Measurements from ENCODE around the gene TNIK. TPM values are rescaled to one million over a fixed set of nuclear protein-coding genes. Genes with fewer than 3 reads are reported as not detected.
"Not testable (repeated sequence)": the region's sequence is repeated elsewhere in the genome, so short reads cannot be mapped to it uniquely, and the experiment has no call there.

The TNIK gene
- total RNA-seq, 2 experiments from 2014 or later = 27.0 to 28.8 TPM

DNA sequence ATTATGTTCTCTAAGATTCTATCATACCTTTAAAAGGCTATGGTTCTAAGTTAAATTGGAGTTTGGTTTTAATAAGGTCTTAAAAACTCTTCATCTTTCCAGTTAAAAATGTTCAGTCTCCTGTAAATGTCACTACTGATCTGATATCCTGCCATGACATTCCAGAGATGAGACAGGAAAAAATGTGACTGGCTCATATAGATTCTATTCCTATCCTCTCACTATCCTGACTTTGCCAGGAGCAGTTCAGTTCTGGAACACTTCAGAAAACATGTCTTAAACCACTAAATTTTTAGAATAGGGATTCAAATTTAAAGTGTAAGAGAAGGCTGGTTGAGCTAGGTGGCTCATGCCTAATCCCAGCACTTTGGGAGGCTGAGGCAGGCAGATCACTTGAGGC lies 170.9 kb downstream of the TNIK start:
- H3K9me3 Mint-ChIP-seq = no peaks in the 10 kb centered on the region
- H3K27me3 Mint-ChIP-seq (ENCODE audit: low read depth) = no peaks in the 10 kb centered on the region
- intact Hi-C loops (cut with micrococcal nuclease) = loop anchor here (10.0 kb wide), 1 partner anchor 816 kb away; no protein-coding TSS in a partner anchor
- no peak overlapping the region for H3K4me3 Mint-ChIP-seq
- H3K27ac Mint-ChIP-seq = no peak overlapping the region
- CTCF ChIA-PET = interaction anchor here (0.6 kb wide), 1 partner anchor 188 kb away, joined by 3 read pairs; no protein-coding TSS in a partner anchor
- no peak for DNase-seq
- no peaks in the 10 kb centered on the region for H3K36me3 Mint-ChIP-seq (ENCODE audit: low read depth)
- peaks cover 59% of the 10 kb centered on the region for H3K4me1 Mint-ChIP-seq (ENCODE audit: low read depth)

DNA sequence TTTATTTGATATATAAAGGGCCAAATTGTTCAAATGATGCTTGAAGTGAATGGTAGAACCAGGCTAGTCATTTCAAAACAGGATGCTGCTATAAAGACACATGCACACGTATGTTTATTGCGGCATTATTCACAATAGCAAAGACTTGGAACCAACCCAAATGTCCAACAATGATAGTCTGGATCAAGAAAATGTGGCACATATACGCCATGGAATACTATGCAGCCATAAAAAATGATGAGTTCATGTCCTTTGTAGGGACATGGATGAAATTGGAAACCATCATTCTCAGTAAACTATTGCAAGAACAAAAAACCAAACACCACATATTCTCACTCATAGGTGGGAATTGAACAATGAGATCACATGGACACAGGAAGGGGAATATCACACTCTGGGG lies 172.4 kb downstream of the TNIK start:
- peaks cover 64% of the 10 kb centered on the region for H3K4me1 Mint-ChIP-seq (ENCODE audit: low read depth)
- not testable (repeated sequence) for DNase-seq; H3K36me3 Mint-ChIP-seq (ENCODE audit: low read depth); H3K27ac Mint-ChIP-seq; H3K4me3 Mint-ChIP-seq; H3K9me3 Mint-ChIP-seq; H3K27me3 Mint-ChIP-seq (ENCODE audit: low read depth)
- intact Hi-C loops (cut with micrococcal nuclease) = loop anchor here (1.0 to 10.0 kb wide), 4 partner anchors 63 to 817 kb away; partner anchors contain the start of gene TNIK
- CTCF ChIA-PET = interaction anchor here (0.6 kb wide), 1 partner anchor 10 kb away, joined by 3 read pairs; no protein-coding TSS in a partner anchor

GRCh38 chr3:171286580-171287249 lies 173.5 kb downstream of the TNIK start:
- peak overlapping the region; percentile 15 for H3K27ac Mint-ChIP-seq
- intact Hi-C loops (cut with micrococcal nuclease) = loop anchor here (1.0 to 10.0 kb wide), 4 partner anchors 62 to 818 kb away; partner anchors contain the start of gene TNIK
- CTCF ChIA-PET = no interaction called here
- no peaks in the 10 kb centered on the region for H3K36me3 Mint-ChIP-seq (ENCODE audit: low read depth)
- H3K4me3 Mint-ChIP-seq = no peak overlapping the region
- no peaks in the 10 kb centered on the region for H3K9me3 Mint-ChIP-seq
- H3K27me3 Mint-ChIP-seq (ENCODE audit: low read depth) = no peaks in the 10 kb centered on the region
- peaks cover 66% of the 10 kb centered on the region for H3K4me1 Mint-ChIP-seq (ENCODE audit: low read depth)
- no peak for DNase-seq

- peak overlapping the region; percentile 56 for H3K27ac Mint-ChIP-seq
Observed at GRCh38 chr3:171285287-171285686, 174.9 kb downstream of the TNIK start.

DNA sequence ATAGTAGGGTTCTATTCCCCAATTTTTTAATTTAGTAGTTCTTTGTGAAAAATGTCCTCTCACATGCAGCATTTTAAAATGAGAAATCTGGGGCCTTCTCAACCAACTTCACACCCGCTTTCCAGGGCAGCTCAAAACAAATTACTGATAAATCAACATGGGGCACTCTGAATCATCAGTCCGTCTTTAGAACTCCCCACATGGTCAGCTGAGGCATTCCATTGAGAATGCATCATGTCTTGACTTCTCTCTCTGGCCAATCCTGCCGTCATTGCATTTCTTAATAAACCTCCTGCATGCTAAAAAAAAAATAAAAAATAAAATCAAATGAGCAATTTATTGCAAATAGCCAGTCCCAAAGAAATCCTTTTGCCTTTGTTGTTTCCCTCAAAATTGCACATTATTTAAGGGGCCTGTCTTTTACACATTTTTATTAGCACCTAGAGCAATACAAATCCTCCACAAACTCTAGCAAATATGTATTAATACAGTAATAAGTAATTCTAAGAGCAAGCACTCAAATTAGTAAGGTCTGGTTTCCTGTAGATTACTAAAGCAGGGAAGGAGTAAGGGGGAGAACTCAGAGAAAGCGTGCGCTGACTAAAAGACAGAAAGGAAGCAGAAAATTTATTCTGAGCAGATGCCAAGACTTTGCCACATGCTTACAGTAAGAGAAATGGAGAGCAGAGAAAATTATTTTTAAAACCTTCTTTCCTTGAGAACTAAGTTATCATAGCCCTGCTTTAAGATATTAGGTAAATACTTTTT lies 175.7 kb downstream of the TNIK start:
- Mint-ChIP-seq H3K4me1 (ENCODE audit: low read depth) (peaks cover 66% of the 10 kb centered on the region), H3K27me3 (ENCODE audit: low read depth) (no peaks in the 10 kb centered on the region), H3K4me3 (peak overlapping the region; percentile 22), H3K27ac (peak overlapping the region; percentile 76), H3K9me3 (no peaks in the 10 kb centered on the region), H3K36me3 (ENCODE audit: low read depth) (no peaks in the 10 kb centered on the region)
- intact Hi-C loops (cut with micrococcal nuclease) = loop anchor here (1.0 to 10.0 kb wide), 7 partner anchors 10 to 820 kb away; no protein-coding TSS in a partner anchor
- DNase-seq = peak; percentile 55
- CTCF ChIA-PET = interaction anchor here (0.7 to 1.5 kb wide), 4 partner anchors 10 to 98 kb away, joined by 3 to 7 read pairs (median 4); no protein-coding TSS in a partner anchor

More at GRCh38 chr3:171285287-171285686, 174.9 kb downstream of the TNIK start:
- Mint-ChIP-seq H3K4me3 (no peak overlapping the region), H3K27me3 (ENCODE audit: low read depth) (no peaks in the 10 kb centered on the region), H3K36me3 (ENCODE audit: low read depth) (no peaks in the 10 kb centered on the region), H3K9me3 (no peaks in the 10 kb centered on the region), H3K4me1 (ENCODE audit: low read depth) (peaks cover 61% of the 10 kb centered on the region)
- intact Hi-C loops (cut with micrococcal nuclease) = loop anchor here (10.0 kb wide), 1 partner anchor 820 kb away; no protein-coding TSS in a partner anchor
- DNase-seq = no peak
- CTCF ChIA-PET = interaction anchor here (0.6 to 1.5 kb wide), 4 partner anchors 11 to 82 kb away, joined by 3 to 7 read pairs (median 4); no protein-coding TSS in a partner anchor

GRCh38 chr3:171283848-171284222 lies 176.4 kb downstream of the TNIK start:
- Mint-ChIP-seq H3K4me3 (no peak overlapping the region), H3K9me3 (no peaks in the 10 kb centered on the region), H3K27ac (no peak overlapping the region), H3K4me1 (ENCODE audit: low read depth) (peaks cover 69% of the 10 kb centered on the region), H3K36me3 (ENCODE audit: low read depth) (peaks cover 1% of the 10 kb centered on the region), H3K27me3 (ENCODE audit: low read depth) (no peaks in the 10 kb centered on the region)
- DNase-seq = no peak
- CTCF ChIA-PET = interaction anchor here (0.7 kb wide), 1 partner anchor 97 kb away, joined by 3 read pairs; no protein-coding TSS in a partner anchor
- intact Hi-C loops (cut with micrococcal nuclease) = loop anchor here (1.0 to 10.0 kb wide), 7 partner anchors 10 to 821 kb away; no protein-coding TSS in a partner anchor

- H3K27me3 Mint-ChIP-seq (ENCODE audit: low read depth) = no peaks in the 10 kb centered on the region
Observed at GRCh38 chr3:171283183-171283847, 176.9 kb downstream of the TNIK start.

GRCh38 chr3:171282041-171282440 lies 178.2 kb downstream of the TNIK start:
- CTCF ChIA-PET = no interaction called here
- Mint-ChIP-seq H3K27ac (no peak overlapping the region), H3K36me3 (ENCODE audit: low read depth) (peaks cover 1% of the 10 kb centered on the region), H3K27me3 (ENCODE audit: low read depth) (no peaks in the 10 kb centered on the region), H3K4me1 (ENCODE audit: low read depth) (peaks cover 77% of the 10 kb centered on the region), H3K4me3 (no peak overlapping the region), H3K9me3 (no peaks in the 10 kb centered on the region)
- DNase-seq = no peak
- intact Hi-C loops (cut with micrococcal nuclease) = loop anchor here (10.0 kb wide), 1 partner anchor 823 kb away; no protein-coding TSS in a partner anchor

More at GRCh38 chr3:171283183-171283847, 176.9 kb downstream of the TNIK start:
- Mint-ChIP-seq H3K36me3 (ENCODE audit: low read depth) (peaks cover 1% of the 10 kb centered on the region), H3K9me3 (no peaks in the 10 kb centered on the region), H3K4me3 (no peak overlapping the region), H3K4me1 (ENCODE audit: low read depth) (peaks cover 70% of the 10 kb centered on the region), H3K27ac (no peak overlapping the region)
- no peak for DNase-seq
- CTCF ChIA-PET = no interaction called here
- intact Hi-C loops (cut with micrococcal nuclease) = loop anchor here (10.0 kb wide), 1 partner anchor 821 kb away; no protein-coding TSS in a partner anchor

DNA sequence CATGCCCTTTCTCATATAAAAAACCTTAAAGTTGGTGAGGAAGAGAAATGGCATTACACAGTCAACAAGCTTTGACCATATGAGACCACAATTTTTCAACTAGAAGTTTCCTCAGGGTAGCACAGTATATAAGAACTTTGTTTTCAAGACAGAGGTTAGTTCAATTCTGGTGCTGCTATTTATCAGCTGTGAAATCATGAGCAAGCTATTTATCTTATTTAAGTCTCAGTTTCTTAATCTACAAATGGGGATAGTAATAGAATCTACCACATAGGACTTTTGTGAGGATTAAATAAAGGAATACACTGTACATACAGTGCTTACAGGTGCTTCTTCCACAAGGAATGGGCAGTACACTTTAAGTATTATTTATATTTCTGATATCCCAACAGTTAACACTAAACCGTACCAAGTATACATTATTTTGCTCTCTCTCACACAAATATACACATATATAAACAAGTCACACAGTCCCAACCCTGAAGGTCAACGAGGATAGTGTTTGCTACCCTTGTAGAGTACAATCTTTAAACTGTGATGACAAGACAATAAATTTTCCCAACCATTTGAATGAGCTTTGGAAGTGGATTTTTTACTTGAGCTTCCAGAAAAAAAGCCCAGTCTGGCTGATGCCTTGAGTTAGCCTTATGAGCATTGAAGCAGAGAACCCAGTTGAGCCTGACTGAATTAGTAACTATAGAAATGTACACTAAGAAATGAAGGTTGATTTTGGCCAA lies 178.8 kb downstream of the TNIK start:
- Mint-ChIP-seq H3K9me3 (no peaks in the 10 kb centered on the region), H3K4me1 (ENCODE audit: low read depth) (peaks cover 74% of the 10 kb centered on the region), H3K4me3 (no peak overlapping the region), H3K36me3 (ENCODE audit: low read depth) (peaks cover 1% of the 10 kb centered on the region), H3K27me3 (ENCODE audit: low read depth) (no peaks in the 10 kb centered on the region), H3K27ac (no peak overlapping the region)
- CTCF ChIA-PET = interaction anchor here (0.6 to 3.6 kb wide), 3 partner anchors 11 to 86 kb away, joined by 3 to 28 read pairs (median 3); no protein-coding TSS in a partner anchor
- intact Hi-C loops (cut with micrococcal nuclease) = loop anchor here (10.0 kb wide), 1 partner anchor 823 kb away; no protein-coding TSS in a partner anchor
- DNase-seq = no peak

DNA sequence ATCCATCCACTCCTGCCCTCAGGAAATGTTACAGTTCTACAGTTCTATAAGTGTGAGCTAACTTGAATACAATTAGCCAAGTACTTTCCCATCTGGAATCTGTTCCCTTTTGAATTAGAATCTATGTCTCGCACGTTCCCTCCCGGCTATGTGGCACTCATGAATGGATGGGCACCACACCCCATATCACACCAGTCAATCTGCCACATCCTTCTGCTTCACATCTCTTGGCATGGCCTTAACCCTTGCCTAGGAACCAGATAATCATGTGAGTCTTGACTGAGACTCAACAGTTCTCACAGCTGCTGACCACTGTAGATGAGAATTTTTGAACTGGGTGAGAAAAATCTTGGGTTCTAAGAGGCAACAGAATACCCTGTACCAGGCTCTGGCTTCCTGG lies 180.2 kb downstream of the TNIK start:
- peaks cover 69% of the 10 kb centered on the region for H3K4me1 Mint-ChIP-seq (ENCODE audit: low read depth)
- no peaks in the 10 kb centered on the region for H3K27me3 Mint-ChIP-seq (ENCODE audit: low read depth)
- peaks cover 6% of the 10 kb centered on the region for H3K36me3 Mint-ChIP-seq (ENCODE audit: low read depth)
- no peak for DNase-seq
- H3K4me3 Mint-ChIP-seq = no peak overlapping the region
- no peaks in the 10 kb centered on the region for H3K9me3 Mint-ChIP-seq
- CTCF ChIA-PET = interaction anchor here (3.6 kb wide), 1 partner anchor 10 kb away, joined by 28 read pairs; no protein-coding TSS in a partner anchor
- H3K27ac Mint-ChIP-seq = no peak overlapping the region
- intact Hi-C loops (cut with micrococcal nuclease) = loop anchor here (10.0 kb wide), 1 partner anchor 825 kb away; no protein-coding TSS in a partner anchor

GRCh38 chr3:171278299-171278590 lies 182.0 kb downstream of the TNIK start:
- Mint-ChIP-seq H3K9me3 (no peaks in the 10 kb centered on the region), H3K4me1 (ENCODE audit: low read depth) (peaks cover 69% of the 10 kb centered on the region), H3K27ac (peak overlapping the region; percentile 15), H3K4me3 (no peak overlapping the region), H3K36me3 (ENCODE audit: low read depth) (peaks cover 7% of the 10 kb centered on the region), H3K27me3 (ENCODE audit: low read depth) (no peaks in the 10 kb centered on the region)
- CTCF ChIA-PET = interaction anchor here (3.6 kb wide), 1 partner anchor 8 kb away, joined by 28 read pairs; no protein-coding TSS in a partner anchor
- no peak for DNase-seq
- intact Hi-C loops (cut with micrococcal nuclease) = no loop called here
